Loucy (cell line): ENCODE results near the gene SCGB2B2.

ENCODE experiments used
- CTCF ChIP-seq: fragments of 200-600 bp; sonication (generic); conservative IDR thresholded peaks from 2 replicates; pipeline ENCODE4 v1.5.1; 2014; ENCODE audit warnings: mild to moderate bottlenecking, antibody characterized with exemption, low read length
- EZH2phosphoT487 ChIP-seq: fragments of 200-600 bp; IDR thresholded peaks from 2 replicates; pipeline ENCODE4 v1.6.1; 2018; ENCODE audit warnings: antibody characterized with exemption, mild to moderate bottlenecking, moderate library complexity, borderline replicate concordance

- no peak for TF ChIP-seq CTCF
- no peak for TF ChIP-seq EZH2phosphoT487
Observed at GRCh38 chr19:34666200-34666957, 10.6 kb downstream of the SCGB2B2 start.
